ENCODE results near the gene IFNA1.

DNA sequence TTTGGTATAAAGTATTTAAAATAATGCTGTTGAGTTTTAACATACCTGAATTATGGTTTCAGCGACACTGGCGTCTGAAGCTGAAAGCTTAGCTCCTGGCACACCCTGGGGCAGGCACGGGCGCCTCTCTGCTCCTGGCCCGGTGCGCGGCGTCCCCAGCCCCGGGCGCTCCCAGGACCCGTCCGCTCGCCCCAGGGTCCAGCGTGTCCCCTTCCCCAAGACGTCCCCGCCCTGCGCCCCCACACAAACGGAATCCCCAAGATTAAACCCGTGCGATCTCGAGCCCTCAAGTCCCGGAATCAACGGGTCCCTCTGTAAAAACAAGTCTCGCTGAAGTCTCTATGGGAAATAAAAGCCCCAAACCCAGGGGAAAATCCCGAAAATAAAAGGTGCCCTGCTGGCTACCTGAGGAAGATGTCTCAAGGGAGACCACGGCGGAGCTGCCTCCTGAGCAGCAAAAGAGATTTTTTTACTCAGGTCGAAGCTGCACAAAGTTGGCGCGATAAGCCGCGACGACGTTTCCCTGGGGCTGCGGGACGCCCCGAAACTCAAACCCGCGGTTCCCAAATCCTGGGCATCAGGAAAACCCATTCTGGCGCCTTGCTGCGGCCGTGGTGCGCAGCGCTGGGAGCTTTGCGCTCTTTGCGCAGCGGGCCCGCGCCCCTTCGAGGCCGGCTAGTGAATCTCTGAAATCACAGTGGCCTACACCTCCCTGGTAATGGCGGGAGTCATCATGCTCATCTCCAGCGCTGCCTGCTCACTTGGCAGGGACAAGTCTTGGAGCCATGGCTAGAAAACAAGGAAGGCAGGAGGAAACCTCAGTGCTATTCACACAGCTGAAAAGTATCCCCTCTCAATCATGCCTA lies 37.6 kb upstream of the IFNA1 start:
- TF ChIP-seq POLR2AphosphoS5 (IDR thresholded peaks at IDR 0.05; ENCODE audit: borderline replicate concordance, low read depth, low read length): no peak
- no peak for TF ChIP-seq EZH2 (IDR thresholded peaks at IDR 0.05)
- TF ChIP-seq FOXP2 (optimal IDR thresholded peaks at IDR 0.05; ENCODE audit: control extremely low read depth, extremely low read length, insufficient read depth): no peak
